ENCODE measurements around the gene TMEM235. TPM values are rescaled to one million over a fixed set of nuclear protein-coding genes. Genes with fewer than 3 reads are reported as not detected.

TMEM235 gene
- total RNA-seq, 1 donor from 2014 or later: not detected

- TF ChIP-seq EZH2 (IDR thresholded peaks at IDR 0.05) (no peak), EZH2phosphoT487 (IDR thresholded peaks at IDR 0.05) (no peak)
- TF ChIP-seq, protein P1, sequence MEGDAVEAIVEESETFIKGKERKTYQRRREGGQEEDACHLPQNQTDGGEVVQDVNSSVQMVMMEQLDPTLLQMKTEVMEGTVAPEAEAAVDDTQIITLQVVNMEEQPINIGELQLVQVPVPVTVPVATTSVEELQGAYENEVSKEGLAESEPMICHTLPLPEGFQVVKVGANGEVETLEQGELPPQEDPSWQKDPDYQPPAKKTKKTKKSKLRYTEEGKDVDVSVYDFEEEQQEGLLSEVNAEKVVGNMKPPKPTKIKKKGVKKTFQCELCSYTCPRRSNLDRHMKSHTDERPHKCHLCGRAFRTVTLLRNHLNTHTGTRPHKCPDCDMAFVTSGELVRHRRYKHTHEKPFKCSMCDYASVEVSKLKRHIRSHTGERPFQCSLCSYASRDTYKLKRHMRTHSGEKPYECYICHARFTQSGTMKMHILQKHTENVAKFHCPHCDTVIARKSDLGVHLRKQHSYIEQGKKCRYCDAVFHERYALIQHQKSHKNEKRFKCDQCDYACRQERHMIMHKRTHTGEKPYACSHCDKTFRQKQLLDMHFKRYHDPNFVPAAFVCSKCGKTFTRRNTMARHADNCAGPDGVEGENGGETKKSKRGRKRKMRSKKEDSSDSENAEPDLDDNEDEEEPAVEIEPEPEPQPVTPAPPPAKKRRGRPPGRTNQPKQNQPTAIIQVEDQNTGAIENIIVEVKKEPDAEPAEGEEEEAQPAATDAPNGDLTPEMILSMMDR (IDR thresholded peaks at IDR 0.05): no peak
- H2AFZ ChIP-seq (replicated peaks): no peak overlapping the region
- Mint-ChIP-seq H3K27ac (no peak overlapping the region), H3K9me3 (no peaks in the 10 kb centered on the region), H3K4me1 (peaks cover 14% of the 10 kb centered on the region), H3K27me3 (ENCODE audit: insufficient read depth, low read depth) (peaks cover 5% of the 10 kb centered on the region), H3K36me3 (peaks cover 14% of the 10 kb centered on the region), H3K4me3 (no peak overlapping the region)
- H3K4me3 ChIP-seq: no peak overlapping the region
- H3K4me2 ChIP-seq: no peak overlapping the region
- no peaks in the 10 kb centered on the region for H3K4me1 ChIP-seq
- no peak overlapping the region for H3K27ac ChIP-seq
- H4K20me1 ChIP-seq (ENCODE audit: low read depth): peaks cover 9% of the 10 kb centered on the region
- no peaks in the 10 kb centered on the region for H3K27me3 ChIP-seq
- H3K79me2 ChIP-seq (ENCODE audit: low read depth): no peaks in the 10 kb centered on the region
- H3F3A ChIP-seq (ENCODE audit: low read depth): no peaks in the 10 kb centered on the region
- H3K36me3 ChIP-seq: no peaks in the 10 kb centered on the region
- no peak for DNase-seq (ENCODE audit: low spot score)
- H3K9me3 ChIP-seq (ENCODE audit: low read depth): no peaks in the 10 kb centered on the region
- no peak overlapping the region for H3K9ac ChIP-seq
Observed at GRCh38 chr17:78200451-78200850, 31.0 kb upstream of the TMEM235 start.

DNA sequence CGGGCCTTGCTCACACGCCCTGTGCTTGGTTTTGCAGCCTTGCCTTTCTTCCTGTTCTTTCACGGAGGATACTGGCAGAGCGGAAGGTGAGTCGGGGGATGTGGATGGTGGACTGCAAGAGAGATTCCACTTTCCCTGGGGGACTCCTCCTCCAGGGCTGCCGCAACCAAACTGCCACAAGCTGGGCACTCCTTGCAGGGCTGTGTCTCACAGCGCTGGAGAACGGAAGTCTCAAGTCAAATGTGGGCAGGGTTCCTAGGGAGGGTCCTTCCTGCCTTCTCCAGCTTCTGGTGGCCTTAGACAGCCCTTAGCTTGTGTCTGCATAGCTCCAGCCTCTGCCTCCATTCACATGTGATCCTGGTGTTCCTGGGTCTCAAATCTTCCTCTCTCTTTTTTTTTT, 28.8 kb upstream of the TMEM235 start:
- DNase-seq (ENCODE audit: low spot score): no peak
- Histone ChIP-seq H3K27me3 (no peaks in the 10 kb centered on the region), H3K27ac (no peak overlapping the region), H2AFZ (replicated peaks) (no peak overlapping the region), H3K4me3 (no peak overlapping the region), H3K4me1 (no peaks in the 10 kb centered on the region), H3K36me3 (no peaks in the 10 kb centered on the region), H4K20me1 (ENCODE audit: low read depth) (no peaks in the 10 kb centered on the region), H3K9ac (no peak overlapping the region), H3K79me2 (ENCODE audit: low read depth) (no peaks in the 10 kb centered on the region), H3K4me2 (no peak overlapping the region), H3K9me3 (ENCODE audit: low read depth) (no peaks in the 10 kb centered on the region), H3F3A (ENCODE audit: low read depth) (no peaks in the 10 kb centered on the region)
- H3K9me3 Mint-ChIP-seq: no peaks in the 10 kb centered on the region
- no peak overlapping the region for H3K27ac Mint-ChIP-seq
- no peak overlapping the region for H3K4me3 Mint-ChIP-seq
- peaks cover 4% of the 10 kb centered on the region for H3K27me3 Mint-ChIP-seq (ENCODE audit: insufficient read depth, low read depth)
- TF ChIP-seq EZH2phosphoT487 (IDR thresholded peaks at IDR 0.05): no peak
- TF ChIP-seq, protein P1 (IDR thresholded peaks at IDR 0.05): no peak
- H3K36me3 Mint-ChIP-seq: peaks cover 9% of the 10 kb centered on the region
- H3K4me1 Mint-ChIP-seq: no peaks in the 10 kb centered on the region

GRCh38 chr17:78204387-78205123, 26.9 kb upstream of the TMEM235 start:
- Mint-ChIP-seq H3K27ac (no peak overlapping the region), H3K9me3 (no peaks in the 10 kb centered on the region), H3K36me3 (peaks cover 4% of the 10 kb centered on the region), H3K4me3 (no peak overlapping the region), H3K4me1 (no peaks in the 10 kb centered on the region), H3K27me3 (ENCODE audit: insufficient read depth, low read depth) (peaks cover 2% of the 10 kb centered on the region)
- Histone ChIP-seq H3K4me3 (no peak overlapping the region), H3K4me1 (no peaks in the 10 kb centered on the region), H3F3A (ENCODE audit: low read depth) (no peaks in the 10 kb centered on the region), H3K9me3 (ENCODE audit: low read depth) (no peaks in the 10 kb centered on the region), H2AFZ (replicated peaks) (no peak overlapping the region), H3K79me2 (ENCODE audit: low read depth) (no peaks in the 10 kb centered on the region), H3K36me3 (no peaks in the 10 kb centered on the region), H4K20me1 (ENCODE audit: low read depth) (no peaks in the 10 kb centered on the region), H3K27ac (no peak overlapping the region), H3K27me3 (no peaks in the 10 kb centered on the region), H3K4me2 (no peak overlapping the region), H3K9ac (no peak overlapping the region)
- DNase-seq (ENCODE audit: low spot score): no peak
- TF ChIP-seq, protein P1 (IDR thresholded peaks at IDR 0.05): no peak
- no peak for TF ChIP-seq EZH2 (IDR thresholded peaks at IDR 0.05)
- TF ChIP-seq EZH2phosphoT487 (IDR thresholded peaks at IDR 0.05): no peak

Data from neural progenitor cell (in vitro differentiated cells).